Head of caudate nucleus (tissue), 42 donors: ENCODE data around the gene ZMPSTE24.
A peak's percentile ranks its signal among the peaks of the same experiment; 100 is the strongest.
"Not testable (repeated sequence)": the region's sequence is repeated elsewhere in the genome, so short reads cannot be mapped to it uniquely, and the experiment has no call there.

Source experiments
- DNase-seq, 42 donors: peaks; one replicate each; pipeline versions ENCODE4 v3.0.0 to v3.0.0-alpha.2; 2020 to 2021; ENCODE audit warnings: mixed read lengths in 7 of 42
- intact Hi-C: fragments of 100-400 bp; cut with DNase I; formaldehyde crosslinking; loops from one replicate; pipeline ENCODE4 v1.15.0; 2022

The ZMPSTE24 gene

DNA sequence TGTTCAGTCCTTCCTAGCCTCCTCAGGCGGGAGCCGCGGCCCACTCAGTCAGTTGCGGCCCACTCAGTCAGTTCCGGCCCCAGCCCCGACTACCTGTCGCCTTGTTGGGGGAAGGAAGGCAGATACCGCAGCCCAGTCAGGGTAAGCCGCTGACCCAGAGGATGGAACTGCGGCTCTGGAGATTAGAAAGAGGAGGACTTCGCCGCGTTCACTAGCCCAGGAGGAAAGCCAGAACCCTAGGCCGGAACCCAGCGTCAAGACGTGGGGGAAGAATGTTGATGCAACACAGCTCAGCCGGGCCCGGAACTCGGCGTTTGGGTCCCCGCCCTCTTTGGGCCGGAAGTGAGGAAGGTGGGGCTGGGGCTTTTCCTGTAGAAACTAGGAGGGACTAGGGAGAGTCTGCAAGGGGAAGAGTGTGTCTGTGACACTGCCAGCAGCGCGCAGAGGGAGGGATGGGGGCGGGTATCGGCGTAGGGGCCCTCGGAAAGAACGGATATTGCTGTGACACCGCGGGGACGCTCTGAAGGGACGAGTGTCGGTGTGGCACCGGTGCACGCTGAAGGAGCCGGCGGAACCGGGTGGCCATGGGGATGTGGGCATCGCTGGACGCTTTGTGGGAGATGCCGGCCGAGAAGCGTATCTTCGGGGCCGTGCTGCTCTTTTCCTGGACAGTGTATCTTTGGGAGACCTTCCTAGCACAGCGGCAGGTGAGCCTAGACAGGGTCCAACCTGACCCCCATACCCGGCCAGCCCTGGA is at the start of gene ZMPSTE24:
Gene ZMPSTE24, plus strand, starts transcription at position 549 of the 757 bp plus-strand sequence. Its CDS starts 36 bp downstream, at position 585.
- intact Hi-C loops, result loop anchor here (2.0 kb wide), 2 partner anchors 57 to 97 kb away; partner anchors contain the start of gene RLF

DNA sequence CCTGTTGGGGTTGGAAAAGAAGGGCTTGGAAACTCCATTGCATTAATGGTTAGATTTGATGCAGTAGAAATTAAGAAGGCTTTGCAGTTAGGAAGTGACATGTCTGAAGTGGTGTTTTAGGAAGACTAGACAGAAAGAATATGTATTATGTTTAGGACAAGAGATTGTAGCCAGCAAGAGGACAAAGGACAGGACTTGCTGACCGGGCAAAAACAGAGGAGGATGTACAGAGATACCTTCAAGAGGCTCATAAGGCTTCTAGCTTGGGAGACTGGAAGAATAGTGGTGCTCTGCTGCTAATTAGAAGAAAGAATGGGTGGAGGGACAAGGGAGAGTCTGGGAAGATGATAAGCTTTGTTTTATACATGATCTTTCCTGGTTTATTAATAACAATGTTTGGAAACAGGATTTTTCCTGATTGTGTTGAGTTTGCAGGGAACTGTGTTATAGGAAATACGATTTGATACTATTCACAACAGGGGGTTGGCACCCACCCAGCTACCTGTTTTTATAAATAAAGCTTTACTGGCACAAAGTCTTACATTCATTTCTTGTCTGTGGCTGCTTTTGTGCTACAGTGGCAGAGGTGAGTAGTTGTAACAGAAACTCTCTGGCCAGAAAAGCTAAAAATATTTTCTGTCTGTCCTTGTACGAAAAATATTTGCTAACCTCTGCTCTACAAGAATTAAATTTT is 47.4 kb upstream of the ZMPSTE24 start:
- no peak for DNase-seq
- intact Hi-C loops, result no loop called here

More for the DNA sequence above, at the start of gene ZMPSTE24:
- peak; percentile 92 to 99 (median 96) for DNase-seq

DNA sequence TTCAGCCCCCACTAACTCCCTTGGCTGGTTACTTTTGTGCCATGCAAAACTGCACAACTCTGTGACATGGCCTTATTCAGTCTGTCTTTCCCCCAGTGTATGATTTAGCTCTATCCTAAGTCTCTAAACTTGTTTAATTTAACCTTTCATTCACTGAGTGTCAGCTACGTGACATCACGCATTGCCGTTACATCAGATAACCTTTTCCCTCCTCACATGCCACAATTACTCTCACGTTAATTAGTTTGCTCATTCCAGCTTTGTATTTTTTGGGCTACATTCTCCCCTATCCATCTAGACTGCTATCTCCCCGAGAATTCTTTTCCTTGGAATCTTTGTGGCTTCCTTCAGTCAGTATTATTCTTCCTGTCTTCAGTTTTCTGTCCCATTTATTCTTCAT is 39.7 kb upstream of the ZMPSTE24 start:
- no peak for DNase-seq
- intact Hi-C loops, result no loop called here

DNA sequence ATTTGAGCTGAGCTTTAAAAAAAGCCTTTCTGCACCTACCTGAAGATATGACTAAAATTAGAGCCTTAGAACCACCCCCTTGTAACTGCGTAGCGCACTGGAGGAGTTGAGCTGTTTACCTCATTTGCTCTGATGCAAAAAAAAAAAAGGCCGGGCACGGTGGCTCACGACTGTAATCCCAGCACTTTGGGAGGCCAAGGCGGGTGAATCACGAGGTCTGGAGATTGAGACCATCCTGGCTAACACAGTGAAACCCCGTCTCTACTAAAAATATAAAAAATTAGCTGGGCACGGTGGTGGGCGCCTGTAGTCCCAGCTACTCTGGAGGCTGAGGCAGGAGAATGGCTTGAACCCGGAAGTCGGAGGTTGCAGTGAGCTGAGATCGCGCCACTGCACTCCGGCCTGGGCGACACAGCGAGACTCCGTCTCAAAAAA is 36.5 kb upstream of the ZMPSTE24 start:
- peak in 24 of 42 donors; percentile 5 to 70 (median 34) for DNase-seq
- intact Hi-C loops, result not testable (repeated sequence)

DNA sequence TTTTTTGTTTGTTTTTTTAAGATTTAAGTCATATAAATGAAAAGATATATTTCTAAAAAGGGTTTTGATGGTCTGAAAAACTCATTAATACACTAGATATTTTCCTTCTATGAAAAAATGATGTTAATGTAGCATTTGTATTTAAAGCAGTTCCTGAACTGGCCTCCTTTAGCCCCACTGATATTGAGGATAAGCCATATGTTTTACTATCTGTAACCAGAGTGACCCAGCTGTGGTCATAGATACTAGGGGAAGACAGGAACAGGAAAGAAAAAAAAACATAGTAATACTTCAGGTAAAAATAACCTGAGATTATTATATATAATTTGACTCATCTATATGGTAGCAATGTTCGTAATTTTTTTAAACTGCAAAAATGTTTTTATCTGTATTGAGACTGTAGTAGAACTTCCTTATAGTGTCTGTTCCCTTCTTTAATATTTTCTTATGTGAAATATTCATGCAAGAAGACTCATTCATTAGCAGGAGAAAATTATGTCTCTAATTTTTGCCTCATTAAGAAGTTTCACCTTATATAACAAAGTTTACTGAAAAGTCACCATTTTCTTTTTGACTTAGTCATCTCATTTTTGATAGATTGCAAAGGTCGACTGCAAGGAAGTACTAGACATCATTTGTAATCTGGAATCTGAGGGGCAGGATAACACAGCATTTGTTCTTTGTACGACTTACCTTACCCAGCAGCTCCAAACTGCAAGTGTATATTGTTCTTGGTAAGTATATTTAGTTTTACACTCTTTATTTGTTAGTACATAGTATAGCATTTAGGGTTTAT is 35.9 kb upstream of the ZMPSTE24 start:
- intact Hi-C loops, result no loop called here
- DNase-seq, result no peak

DNA sequence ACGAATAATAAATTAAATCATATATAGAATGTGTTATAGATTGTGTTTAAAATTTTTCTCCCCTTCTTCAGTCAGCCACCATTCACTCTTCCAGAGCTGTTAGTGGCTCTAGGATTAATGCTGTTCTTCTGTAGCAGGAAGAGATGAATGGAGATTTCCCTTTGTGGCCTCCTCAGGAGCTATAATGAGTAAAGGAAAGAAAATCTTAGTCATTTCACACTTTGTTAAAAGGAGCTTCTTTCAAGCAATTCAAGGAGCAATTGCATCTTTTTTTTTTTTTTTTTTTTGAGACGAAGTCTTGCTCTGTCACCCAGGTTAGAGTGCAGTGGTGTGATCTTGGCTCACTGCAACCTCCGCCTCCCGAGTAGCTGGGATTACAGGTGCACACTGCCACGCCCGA is 34.0 kb upstream of the ZMPSTE24 start:
- DNase-seq, result no peak
- intact Hi-C loops, result no loop called here

DNA sequence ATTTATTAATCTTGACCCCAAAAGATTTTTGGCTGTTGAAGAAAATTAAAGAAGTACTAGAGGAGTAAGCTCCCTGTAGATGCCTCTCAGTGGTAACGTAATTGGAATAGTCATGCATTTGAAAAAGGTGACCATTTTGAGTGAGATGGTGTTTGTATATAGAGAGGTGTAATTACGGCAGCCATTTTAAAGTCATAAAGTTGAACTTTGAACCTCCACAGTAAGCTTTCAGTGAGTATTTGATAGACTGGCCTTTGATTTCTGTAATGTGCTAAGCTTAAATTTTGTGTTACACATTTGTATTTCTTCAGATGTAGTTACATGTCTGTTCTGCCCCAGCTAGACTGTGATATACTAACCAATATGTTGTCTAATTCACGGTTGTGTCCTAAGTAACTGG is 31.8 kb upstream of the ZMPSTE24 start:
- intact Hi-C loops, result no loop called here
- DNase-seq, result no peak

DNA sequence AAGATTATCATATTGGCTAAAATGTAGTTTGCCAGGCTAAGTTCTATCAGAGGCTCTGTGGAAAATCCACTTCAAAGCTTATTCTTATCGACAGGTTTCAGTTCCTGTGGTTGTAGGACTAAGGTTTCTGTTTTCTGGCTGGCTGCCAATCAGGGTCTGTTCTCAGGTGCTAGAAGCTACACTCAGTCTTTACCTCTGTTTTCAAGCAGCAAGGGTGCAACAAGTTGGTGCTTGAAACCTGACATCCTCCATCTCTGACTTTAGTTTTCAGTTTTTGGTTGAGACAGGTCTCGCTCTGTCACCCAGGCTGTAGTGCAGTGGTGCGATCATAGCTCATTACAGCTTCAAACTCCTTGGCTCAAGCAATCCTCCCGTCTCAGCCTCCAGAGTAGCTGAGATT is 25.6 kb upstream of the ZMPSTE24 start:
- DNase-seq, result peak in 1 of 42 donors; percentile 6
- intact Hi-C loops, result no loop called here

DNA sequence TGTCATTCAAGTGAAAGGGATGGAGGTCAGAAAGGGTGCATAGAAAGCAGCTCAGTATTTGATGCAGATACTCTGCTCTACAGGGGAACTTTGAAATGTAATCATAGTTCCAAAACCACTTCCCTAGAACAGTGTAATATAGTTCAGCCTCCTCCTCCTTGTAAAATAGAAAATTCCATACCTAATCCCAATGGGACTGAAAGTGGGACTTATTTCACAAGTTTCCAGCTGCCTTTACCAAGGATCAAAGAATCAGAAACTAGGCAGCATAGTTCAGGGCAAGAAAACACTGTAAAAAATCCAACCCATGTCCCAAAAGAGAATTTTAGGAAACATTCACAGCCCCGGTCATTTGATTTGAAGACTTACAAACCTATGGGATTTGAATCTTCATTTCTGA is 18.4 kb upstream of the ZMPSTE24 start:
- intact Hi-C loops, result no loop called here

DNA sequence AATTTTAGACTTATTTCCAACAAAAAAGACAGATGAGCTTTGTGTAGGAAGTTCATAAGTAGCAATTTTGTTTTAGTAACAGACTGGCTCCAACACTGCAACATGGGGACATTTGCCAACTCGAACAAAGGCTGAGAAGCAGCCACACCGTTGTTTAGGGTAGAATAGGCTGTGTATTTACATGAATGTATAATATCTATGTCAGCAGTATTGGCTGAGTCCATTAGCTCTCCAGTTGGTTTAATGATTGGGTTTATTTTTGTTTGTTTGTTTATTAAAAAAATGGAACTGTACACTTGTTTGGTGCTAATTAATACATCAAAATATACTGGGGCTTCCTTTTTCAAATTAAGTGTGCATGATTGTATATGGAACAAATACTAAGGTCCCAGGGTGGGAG is 17.6 kb upstream of the ZMPSTE24 start:
- intact Hi-C loops, result no loop called here
- DNase-seq, result no peak

More for the DNA sequence above, 18.4 kb upstream of the ZMPSTE24 start:
- DNase-seq, result no peak

DNA sequence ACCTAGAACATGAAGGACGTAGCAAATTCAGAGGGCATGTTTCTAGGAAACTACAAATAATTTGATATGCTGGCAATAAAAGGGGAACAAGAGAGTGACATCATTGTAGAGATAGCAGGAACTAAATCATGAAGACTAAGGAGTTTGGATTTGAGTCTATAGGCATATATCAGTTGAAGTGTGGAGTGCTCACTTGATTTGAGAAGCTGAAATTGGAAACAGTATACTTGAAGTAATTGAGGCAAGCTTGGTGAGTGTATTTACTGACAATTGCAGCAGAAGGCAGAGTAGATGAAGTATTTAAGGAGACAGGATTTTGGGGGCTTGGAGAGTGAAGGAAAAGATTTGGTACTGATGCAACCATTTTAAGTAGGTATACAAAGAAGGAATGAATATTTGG is 16.7 kb upstream of the ZMPSTE24 start:
- no peak for DNase-seq
- intact Hi-C loops, result no loop called here

DNA sequence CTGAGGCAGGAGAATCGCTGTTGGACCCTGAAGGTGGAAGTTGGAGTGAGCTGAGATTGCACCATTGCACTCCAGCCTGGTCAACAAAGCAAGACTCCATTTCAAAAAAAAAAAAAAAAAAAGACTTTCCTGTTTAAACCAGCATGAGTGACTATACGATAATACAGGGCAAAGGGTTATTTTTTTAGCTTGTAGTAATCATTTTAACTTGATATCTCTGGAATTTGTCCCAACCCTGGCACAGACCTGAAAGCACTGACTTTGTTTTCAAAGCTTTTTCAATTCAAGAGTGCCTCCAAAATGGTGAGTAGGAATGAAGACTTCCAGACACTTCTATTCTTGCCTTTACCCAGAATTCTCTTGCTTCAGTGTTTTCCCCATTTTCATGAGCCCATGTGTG is 14.7 kb upstream of the ZMPSTE24 start:
- intact Hi-C loops, result no loop called here

DNA sequence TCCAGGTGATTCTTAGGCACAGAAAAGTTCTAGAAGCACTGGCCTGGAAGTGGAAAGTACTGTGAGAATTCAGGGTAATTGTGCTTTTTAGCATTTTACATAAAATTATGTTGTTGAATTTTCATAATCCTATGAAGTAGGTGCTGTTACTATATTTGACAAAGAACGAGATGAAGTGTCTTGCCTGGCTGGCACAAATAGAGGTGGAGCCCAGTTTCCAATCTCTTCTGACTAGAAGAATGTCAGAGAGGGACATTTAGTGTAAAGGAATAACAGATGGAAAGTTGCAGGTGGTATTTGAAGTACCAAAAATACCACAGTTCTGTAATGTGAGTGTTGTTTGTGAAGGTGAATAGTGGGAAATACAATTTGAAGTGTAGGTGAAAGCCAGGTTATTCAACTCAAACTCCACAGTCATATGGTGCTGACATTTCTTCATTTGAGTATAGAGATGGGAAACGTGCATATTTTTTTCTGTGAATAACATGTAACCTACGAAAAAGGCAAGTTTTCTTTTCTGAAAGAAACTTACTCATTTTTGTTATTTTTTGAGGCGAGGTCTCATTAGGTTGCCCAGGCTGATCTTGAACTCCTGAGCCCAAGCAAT is 13.8 kb upstream of the ZMPSTE24 start:
- DNase-seq, result peak in 3 of 42 donors; percentile 17 to 36 (median 18)
- intact Hi-C loops, result no loop called here

More for the DNA sequence above, 14.7 kb upstream of the ZMPSTE24 start:
- no peak for DNase-seq

DNA sequence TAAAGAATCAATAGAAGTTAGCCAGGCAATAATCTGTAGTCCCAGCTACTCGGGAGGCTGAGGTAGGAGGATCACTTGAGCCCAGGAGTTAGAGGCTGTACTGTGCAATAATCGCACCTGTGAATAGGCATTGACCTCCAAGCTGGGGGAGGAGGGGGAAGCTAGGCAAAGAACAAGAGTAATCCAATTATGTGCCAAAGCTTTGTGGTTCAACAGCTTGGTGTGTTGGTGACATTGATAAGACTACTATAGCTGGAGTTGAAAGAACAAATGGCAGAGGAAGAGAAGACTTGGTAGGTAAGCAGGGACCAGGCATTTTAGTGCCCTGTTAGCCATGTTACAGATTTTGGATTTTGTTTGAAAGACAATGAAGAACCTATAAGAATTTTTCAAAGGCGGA is 12.3 kb upstream of the ZMPSTE24 start:
- no peak for DNase-seq
- intact Hi-C loops, result no loop called here

DNA sequence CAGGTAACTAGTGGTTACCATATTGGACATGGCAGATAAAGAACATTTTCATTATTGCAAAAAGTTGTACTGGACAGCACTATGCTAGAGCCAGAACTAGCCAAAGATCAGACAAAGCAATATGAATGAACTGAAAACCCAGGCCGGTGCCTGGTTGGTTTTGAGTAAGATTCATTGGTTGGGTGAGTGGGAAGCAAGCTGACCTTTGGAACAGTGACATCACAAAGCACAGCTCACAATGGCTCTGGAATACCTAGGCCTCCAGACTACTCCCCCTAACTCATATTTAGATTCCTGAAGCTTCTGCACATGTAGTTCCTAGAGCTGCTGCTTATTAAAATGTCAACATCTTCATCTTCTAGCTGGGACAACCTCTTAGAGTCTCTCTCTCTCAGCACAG is 10.4 kb upstream of the ZMPSTE24 start, which contains the start of gene TMCO2:
Gene TMCO2, plus strand, starts transcription at position 283 of the 400 bp plus-strand sequence. Its CDS starts 57 bp downstream, at position 340.
- intact Hi-C loops, result no loop called here
- DNase-seq, result no peak

DNA sequence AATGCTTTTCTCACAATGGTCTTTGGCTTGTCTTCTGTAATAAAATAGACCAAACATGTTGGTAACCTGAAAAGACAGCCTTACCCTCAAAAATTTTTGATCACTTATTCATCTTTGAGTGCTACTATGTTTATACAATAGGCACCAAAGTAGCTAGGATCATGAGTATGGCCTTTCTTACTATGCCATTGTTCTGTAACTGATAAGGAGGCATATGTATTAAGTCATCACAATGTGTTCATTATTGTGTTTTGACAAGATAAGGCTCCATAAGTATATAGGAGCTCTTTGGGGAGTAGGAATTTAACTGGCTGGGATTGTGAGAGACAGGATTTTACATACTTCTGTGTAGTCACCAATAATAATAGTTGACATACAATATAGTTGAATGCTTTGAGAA is 9.6 kb upstream of the ZMPSTE24 start:
- intact Hi-C loops, result no loop called here
- DNase-seq, result no peak

DNA sequence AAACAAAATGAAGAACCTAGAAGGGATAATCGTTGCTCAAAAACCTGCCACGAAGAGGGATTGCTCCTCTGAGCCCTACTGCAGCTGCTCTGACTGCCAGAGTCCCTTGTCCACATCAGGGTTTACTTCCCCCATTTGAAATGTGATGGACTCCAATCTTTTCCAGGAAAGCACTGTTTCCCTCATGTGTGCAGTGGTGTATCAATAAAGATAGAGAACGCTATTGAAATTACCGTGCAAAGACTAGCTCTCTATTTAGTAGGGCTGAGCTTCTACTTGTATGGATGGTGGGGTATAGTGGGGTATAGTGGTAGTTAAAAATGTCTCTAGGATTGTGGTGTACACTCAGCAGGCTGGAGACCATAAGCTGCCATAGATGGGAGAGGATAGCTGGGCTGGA is 6.6 kb upstream of the ZMPSTE24 start:
- DNase-seq, result no peak
- intact Hi-C loops, result no loop called here

DNA sequence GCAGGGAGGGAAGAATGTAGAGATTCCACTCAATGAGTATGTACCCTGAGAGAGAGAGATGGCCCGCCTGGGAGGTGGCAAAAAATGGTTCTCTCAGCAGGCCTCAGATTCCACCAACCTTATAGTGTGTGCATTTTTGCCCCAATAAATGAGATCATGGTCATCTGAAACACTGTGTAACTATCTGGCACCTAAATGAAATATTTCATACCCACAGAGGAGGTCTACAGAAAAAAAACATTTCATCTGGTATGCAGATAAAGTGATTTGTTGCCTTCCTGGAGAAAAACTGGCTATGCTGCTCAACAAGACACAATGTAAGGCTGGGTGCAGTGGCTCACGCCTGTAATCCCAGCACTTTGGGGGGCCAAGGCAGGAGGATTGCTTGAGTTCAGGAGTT is 5.4 kb upstream of the ZMPSTE24 start:
- intact Hi-C loops, result no loop called here
- DNase-seq, result no peak

DNA sequence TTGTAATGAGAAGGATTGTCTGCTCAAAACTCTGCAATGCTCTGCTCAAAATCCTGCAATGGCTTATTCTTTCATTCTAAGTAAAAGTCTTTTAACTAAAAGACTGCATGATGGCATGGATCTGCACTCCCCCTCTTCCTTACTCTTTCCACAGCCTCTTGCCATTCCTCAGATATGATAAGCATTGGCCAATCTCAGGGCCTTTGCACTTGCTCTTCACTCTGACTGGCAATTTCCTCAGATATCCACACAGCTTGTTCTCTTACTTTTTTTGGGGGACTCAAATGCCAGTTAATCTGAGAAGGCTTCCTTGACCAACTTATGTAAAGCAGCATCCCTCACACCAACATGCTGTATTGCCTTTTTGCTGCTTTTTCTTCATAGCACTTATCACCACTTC is 2.8 kb upstream of the ZMPSTE24 start:
- DNase-seq, result no peak
- intact Hi-C loops, result no loop called here
